ENCODE measurements around the gene GLIS1.

GLIS1 gene

GRCh38 chr1:53589043-53589887, 149.7 kb downstream of the GLIS1 start:
- no peak for DNase-seq

GRCh38 chr1:53588053-53588779, 150.7 kb downstream of the GLIS1 start:
- DNase-seq: no peak

- no peak for DNase-seq
Observed at GRCh38 chr1:53587252-53587988, 151.5 kb downstream of the GLIS1 start.

- no peak for DNase-seq
Observed at GRCh38 chr1:53586765-53587164, 152.2 kb downstream of the GLIS1 start.

- DNase-seq: no peak
Observed at GRCh38 chr1:53585565-53585964, 153.4 kb downstream of the GLIS1 start.

GRCh38 chr1:53585129-53585528, 153.8 kb downstream of the GLIS1 start:
- no peak for DNase-seq

- no peak for DNase-seq
Observed at GRCh38 chr1:53584777-53585107, 154.2 kb downstream of the GLIS1 start.

- DNase-seq: no peak
Observed at GRCh38 chr1:53583868-53584776, 154.8 kb downstream of the GLIS1 start.

- no peak for DNase-seq
Observed at GRCh38 chr1:53583021-53583867, 155.7 kb downstream of the GLIS1 start.

GRCh38 chr1:53582211-53583020, 156.5 kb downstream of the GLIS1 start:
- DNase-seq: peak; percentile 10

GRCh38 chr1:53581476-53581875, 157.5 kb downstream of the GLIS1 start:
- DNase-seq: no peak

GRCh38 chr1:53580739-53581475, 158.1 kb downstream of the GLIS1 start:
- no peak for DNase-seq

- no peak for DNase-seq
Observed at GRCh38 chr1:53580009-53580400, 159.0 kb downstream of the GLIS1 start.

GRCh38 chr1:53579221-53580008, 159.5 kb downstream of the GLIS1 start:
- DNase-seq: no peak

- no peak for DNase-seq
Observed at GRCh38 chr1:53578358-53578757, 160.6 kb downstream of the GLIS1 start.

GRCh38 chr1:53577761-53578100, 161.2 kb downstream of the GLIS1 start:
- no peak for DNase-seq

- DNase-seq: no peak
Observed at GRCh38 chr1:53576866-53577760, 161.9 kb downstream of the GLIS1 start.

GRCh38 chr1:53576381-53576801, 162.6 kb downstream of the GLIS1 start:
- no peak for DNase-seq

Measured in DMS79 (cell line).